Activated naive CD4-positive, alpha-beta T cell (primary cell): Measurements from ENCODE around the gene EVL.

Source experiments
- DNase-seq, 4 experiments: peaks; one replicate each; lab custom pipeline; 2025; lab: John Stamatoyannopoulos, UW

EVL gene

GRCh38 chr14:100065942-100066574 is 836 bp downstream of the EVL start:
- peak in 3 of 4 experiments; percentile 28 to 58 (median 50) for DNase-seq

GRCh38 chr14:100066962-100067361 is 1.7 kb downstream of the EVL start:
- no peak for DNase-seq

- DNase-seq = no peak
These were observed 2.3 kb downstream of the EVL start for GRCh38 chr14:100067481-100067880.

GRCh38 chr14:100067971-100068959 is 3.0 kb downstream of the EVL start:
- DNase-seq = peak; percentile 37 to 64 (median 54)

GRCh38 chr14:100069161-100069800 is 4.1 kb downstream of the EVL start:
- DNase-seq = no peak

GRCh38 chr14:100070310-100070709 is 5.1 kb downstream of the EVL start:
- peak in 1 of 4 experiments; percentile 31 for DNase-seq

- no peak for DNase-seq
These were observed 6.3 kb downstream of the EVL start for GRCh38 chr14:100071545-100071944.

- peak in 2 of 4 experiments; percentile 47 to 58 for DNase-seq
These were observed 7.6 kb downstream of the EVL start for GRCh38 chr14:100072783-100073346.

GRCh38 chr14:100073576-100074430 is 8.6 kb downstream of the EVL start:
- DNase-seq = no peak

- no peak for DNase-seq
These were observed 9.3 kb downstream of the EVL start for GRCh38 chr14:100074431-100075100.

GRCh38 chr14:100075681-100076080 is 10.5 kb downstream of the EVL start:
- DNase-seq = no peak

- DNase-seq = peak in 1 of 4 experiments; percentile 24
These were observed 10.9 kb downstream of the EVL start for GRCh38 chr14:100076133-100076532.

GRCh38 chr14:100076606-100077005 is 11.4 kb downstream of the EVL start:
- DNase-seq = no peak

GRCh38 chr14:100077441-100077840 is 12.2 kb downstream of the EVL start:
- no peak for DNase-seq

- DNase-seq = no peak
These were observed 13.1 kb downstream of the EVL start for GRCh38 chr14:100078216-100078803.

GRCh38 chr14:100078997-100079725 is 13.9 kb downstream of the EVL start:
- peak in 3 of 4 experiments; percentile 30 to 75 (median 66) for DNase-seq

GRCh38 chr14:100079726-100080005 is 14.4 kb downstream of the EVL start:
- DNase-seq = no peak

- no peak for DNase-seq
These were observed 15.0 kb downstream of the EVL start for GRCh38 chr14:100080206-100080605.

- no peak for DNase-seq
These were observed 16.9 kb downstream of the EVL start for GRCh38 chr14:100081997-100082625.
